C4-2B (cell line): ENCODE measurements around the gene DNAJC21.

Experiments
- CTCF ChIP-seq: fragments of 450-650 bp; conservative IDR thresholded peaks from 2 replicates; pipeline ENCODE4 v1.5.1; 2017; ENCODE audit warnings: mild to moderate bottlenecking
- ZFX ChIP-seq: fragments of 450-650 bp; IDR thresholded peaks from 2 replicates; pipeline ENCODE4 v1.6.1; 2017

- TF ChIP-seq CTCF: peak; percentile 79
- TF ChIP-seq ZFX: no peak
Measured at GRCh38 chr5:34905564-34905963, 23.8 kb upstream of the DNAJC21 start.
